LHCN-M2 (cell line): ENCODE data around the gene DDAH2. TPM values are rescaled to one million over a fixed set of nuclear protein-coding genes. Genes with fewer than 3 reads are reported as not detected.
A peak's percentile ranks its signal among the peaks of the same experiment; 100 is the strongest.

Source experiments
- DNase-seq: peaks from one replicate; pipeline ENCODE4 v3.0.0-alpha.2; 2012; ENCODE audit warnings: low read depth
- total RNA-seq: library from RNA; depleted of rRNA; stranded (reverse); fragments of >200 nt; gene quantifications from 2 replicates; pipeline ENCODE4 v1.2.3, GENCODE V29; 2014; rRNA removed

DDAH2 gene
- total RNA-seq, 1 experiment from 2014 or later: 78.4 TPM

GRCh38 chr6:31690231-31691077 is 38.6 kb downstream of the DDAH2 start:
- DNase-seq: no peak

DNA sequence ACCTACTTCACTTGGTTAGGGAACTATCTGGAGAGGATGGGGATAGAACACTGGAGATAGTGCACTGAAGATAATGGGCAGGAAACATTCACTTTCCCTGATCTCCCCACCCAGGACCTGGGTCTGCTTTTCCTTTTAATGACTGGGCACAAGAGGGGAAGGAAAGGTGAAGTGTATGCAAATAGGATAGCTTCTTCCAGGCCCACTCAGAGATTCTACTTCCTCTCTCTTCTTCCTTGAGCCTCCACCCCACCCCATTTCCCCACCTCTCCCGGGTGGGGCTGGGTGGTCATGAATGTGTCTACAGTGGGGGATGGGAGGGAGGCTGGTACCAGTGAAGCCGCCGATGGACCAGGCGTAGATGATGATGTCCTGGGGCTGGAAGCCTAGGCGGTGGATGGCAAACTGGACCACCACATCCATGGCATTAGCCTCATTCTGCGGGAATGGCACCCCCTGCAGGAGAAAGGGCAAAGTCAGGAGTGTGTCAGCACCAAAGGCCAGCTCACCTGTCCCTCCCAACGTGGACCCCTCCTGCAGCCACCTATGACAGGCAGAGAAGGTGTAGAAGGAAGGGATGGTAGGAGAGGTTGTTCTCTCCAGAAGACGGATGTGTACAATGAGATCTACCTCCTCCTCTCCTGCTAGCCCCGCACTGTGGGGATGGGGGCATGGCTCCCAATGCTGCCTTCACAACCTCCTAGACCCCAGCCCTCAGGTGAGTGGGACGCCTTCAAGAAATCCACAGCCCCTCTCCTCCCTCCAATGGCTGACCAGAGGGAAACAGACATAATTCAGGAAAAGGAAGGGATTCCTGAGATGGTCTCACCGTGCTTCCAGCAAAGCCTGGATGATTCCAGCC is 39.6 kb downstream of the DDAH2 start:
- DNase-seq: no peak

- no peak for DNase-seq
These were observed 41.0 kb downstream of the DDAH2 start for GRCh38 chr6:31687860-31688693.

- DNase-seq: peak; percentile 48
These were observed 41.8 kb downstream of the DDAH2 start for GRCh38 chr6:31687321-31687720.

- DNase-seq: no peak
These were observed 42.6 kb downstream of the DDAH2 start for GRCh38 chr6:31686483-31686882.

DNA sequence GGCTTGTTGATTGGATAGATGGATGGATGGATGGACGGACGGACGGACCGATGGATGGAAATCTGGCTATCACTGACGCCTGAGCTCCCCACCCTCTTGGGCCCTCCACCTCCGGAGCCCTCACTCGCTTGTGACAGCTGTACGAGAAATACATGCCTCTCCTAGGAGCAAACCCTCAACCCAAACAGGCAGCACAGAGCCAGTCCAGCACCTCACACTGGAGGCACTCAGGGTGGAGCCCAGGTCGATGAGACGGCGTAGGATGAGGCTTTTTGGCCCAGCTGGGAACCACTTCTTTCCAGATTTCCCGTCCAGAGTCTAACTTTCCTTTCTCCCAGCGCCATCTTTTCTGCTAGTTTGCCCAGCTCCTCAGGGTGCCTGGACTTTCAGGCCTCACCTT is 45.5 kb downstream of the DDAH2 start:
- DNase-seq: no peak

- DNase-seq: peak; percentile 40
These were observed 47.9 kb downstream of the DDAH2 start for GRCh38 chr6:31681135-31681671.

- DNase-seq: peak; percentile 90
These were observed 48.6 kb downstream of the DDAH2 start, which contains the start of gene LY6G5C for GRCh38 chr6:31680226-31681134. Gene LY6G5C (minus strand): TSS chr6:31681067. CDS start chr6:31680373, 694 bp downstream.

GRCh38 chr6:31677955-31678354 is 51.1 kb downstream of the DDAH2 start:
- no peak for DNase-seq

Other genes with a start within 250 kb of the DDAH2 start
- gene MICB, start 231.2 kb downstream of the DDAH2 start, total RNA-seq: 10.6 and 13.0 TPM in 2 replicates
- not detected in 2 replicates for gene MCCD1, start 200.3 kb downstream of the DDAH2 start, total RNA-seq
- 402 and 452 TPM in 2 replicates for gene DDX39B, start 187.3 kb downstream of the DDAH2 start, total RNA-seq
- 3.1 and 3.3 TPM in 2 replicates for gene ATP6V1G2, start 182.7 kb downstream of the DDAH2 start, total RNA-seq
- 21.2 and 26.8 TPM in 2 replicates for gene NFKBIL1, start 181.7 kb downstream of the DDAH2 start, total RNA-seq
- gene LTA, start 157.0 kb downstream of the DDAH2 start, total RNA-seq: not detected in 2 replicates
- gene TNF, start 153.7 kb downstream of the DDAH2 start, total RNA-seq: not detected in 2 replicates
- gene LTB, start 146.9 kb downstream of the DDAH2 start, total RNA-seq: not detected in 2 replicates
- gene LST1, start 143.0 kb downstream of the DDAH2 start, total RNA-seq: not detected in 2 replicates
- not detected in 2 replicates for gene NCR3, start 136.3 kb downstream of the DDAH2 start, total RNA-seq
- not detected in 2 replicates for gene AIF1, start 114.1 kb downstream of the DDAH2 start, total RNA-seq
- gene PRRC2A, start 108.6 kb downstream of the DDAH2 start, total RNA-seq: 75.9 and 81.7 TPM in 2 replicates
- 180 and 219 TPM in 2 replicates for gene BAG6, start 76.6 kb downstream of the DDAH2 start, total RNA-seq
- gene APOM, start 73.4 kb downstream of the DDAH2 start, total RNA-seq: 3.9 and 4.4 TPM in 2 replicates
- 30.0 and 31.3 TPM in 2 replicates for gene C6orf47, start 68.5 kb downstream of the DDAH2 start, total RNA-seq
- gene GPANK1, start 64.3 kb downstream of the DDAH2 start, total RNA-seq: 28.5 and 31.2 TPM in 2 replicates
- gene CSNK2B, start 63.2 kb downstream of the DDAH2 start, total RNA-seq: 292 and 320 TPM in 2 replicates
- gene LY6G5B, start 59.3 kb downstream of the DDAH2 start, total RNA-seq: 2.4 and 4.0 TPM in 2 replicates
- gene LY6G5C, start 48.2 kb downstream of the DDAH2 start, total RNA-seq: 1.4 and 3.2 TPM in 2 replicates
- gene ABHD16A, start 26.0 kb downstream of the DDAH2 start, total RNA-seq: 45.8 and 50.5 TPM in 2 replicates
- gene LY6G6F, start 22.4 kb downstream of the DDAH2 start, total RNA-seq: not detected in 2 replicates
- not detected in 2 replicates for gene LY6G6D, start 14.0 kb downstream of the DDAH2 start, total RNA-seq
- 0.51 TPM in 1 of 2 replicates, not detected in the other for gene LY6G6C, start 7.6 kb downstream of the DDAH2 start, total RNA-seq
- gene MPIG6B, start 5.9 kb downstream of the DDAH2 start, total RNA-seq: not detected in 2 replicates
- gene CLIC1, start 7.2 kb upstream of the DDAH2 start, total RNA-seq: 771 and 894 TPM in 2 replicates
- gene MSH5, start 10.7 kb upstream of the DDAH2 start, total RNA-seq: 13.2 and 16.5 TPM in 2 replicates
- 1.5 and 2.7 TPM in 2 replicates for gene SAPCD1, start 33.4 kb upstream of the DDAH2 start, total RNA-seq
- gene VWA7, start 48.0 kb upstream of the DDAH2 start, total RNA-seq: not detected in 2 replicates
- 63.2 and 68.7 TPM in 2 replicates for gene VARS1, start 66.5 kb upstream of the DDAH2 start, total RNA-seq
- 78.7 and 88.2 TPM in 2 replicates for gene LSM2, start 77.7 kb upstream of the DDAH2 start, total RNA-seq
- 0.71 and 1.5 TPM in 2 replicates for gene HSPA1L, start 86.0 kb upstream of the DDAH2 start, total RNA-seq
- gene HSPA1A, start 86.2 kb upstream of the DDAH2 start, total RNA-seq: 98.9 and 101 TPM in 2 replicates
- 86.1 and 92.2 TPM in 2 replicates for gene HSPA1B, start 98.4 kb upstream of the DDAH2 start, total RNA-seq
- 43.9 and 57.2 TPM in 2 replicates for gene NEU1, start 133.5 kb upstream of the DDAH2 start, total RNA-seq
- gene SLC44A4, start 149.7 kb upstream of the DDAH2 start, total RNA-seq: 0.06 TPM in 1 of 2 replicates, not detected in the other
- 58.6 and 60.5 TPM in 2 replicates for gene EHMT2, start 168.4 kb upstream of the DDAH2 start, total RNA-seq
- 1.2 and 3.0 TPM in 2 replicates for gene ZBTB12, start 172.8 kb upstream of the DDAH2 start, total RNA-seq
- 0.86 and 1.2 TPM in 2 replicates for gene C2, start 198.4 kb upstream of the DDAH2 start, total RNA-seq
- gene CFB, start 216.8 kb upstream of the DDAH2 start, total RNA-seq: 1.1 and 1.4 TPM in 2 replicates
- 129 TPM in 2 replicates for gene NELFE, start 229.7 kb upstream of the DDAH2 start, total RNA-seq
- gene SKIC2, start 229.9 kb upstream of the DDAH2 start, total RNA-seq: 40.0 and 44.1 TPM in 2 replicates
- gene DXO, start 242.8 kb upstream of the DDAH2 start, total RNA-seq: 19.1 and 19.5 TPM in 2 replicates